ENCODE results near the gene ACP2.

DNA sequence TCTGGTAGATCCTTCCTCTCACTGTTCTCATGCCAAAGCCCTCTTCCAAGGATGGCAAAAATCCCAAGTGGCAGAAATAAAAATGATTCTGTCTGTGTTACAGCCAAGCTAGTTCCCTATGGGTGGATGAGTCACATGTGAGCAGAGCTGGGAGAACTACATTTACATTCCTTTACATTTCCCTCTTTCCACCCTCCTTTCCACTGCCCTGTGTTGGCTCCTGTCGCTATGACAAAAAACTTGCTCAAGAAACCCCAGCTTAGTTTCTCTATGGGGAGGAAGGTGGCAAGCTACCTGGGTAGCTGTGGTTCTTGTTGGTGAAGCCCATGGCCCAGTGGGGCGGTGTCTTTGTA, 44.0 kb downstream of the ACP2 start:
- TF ChIP-seq, protein P1, sequence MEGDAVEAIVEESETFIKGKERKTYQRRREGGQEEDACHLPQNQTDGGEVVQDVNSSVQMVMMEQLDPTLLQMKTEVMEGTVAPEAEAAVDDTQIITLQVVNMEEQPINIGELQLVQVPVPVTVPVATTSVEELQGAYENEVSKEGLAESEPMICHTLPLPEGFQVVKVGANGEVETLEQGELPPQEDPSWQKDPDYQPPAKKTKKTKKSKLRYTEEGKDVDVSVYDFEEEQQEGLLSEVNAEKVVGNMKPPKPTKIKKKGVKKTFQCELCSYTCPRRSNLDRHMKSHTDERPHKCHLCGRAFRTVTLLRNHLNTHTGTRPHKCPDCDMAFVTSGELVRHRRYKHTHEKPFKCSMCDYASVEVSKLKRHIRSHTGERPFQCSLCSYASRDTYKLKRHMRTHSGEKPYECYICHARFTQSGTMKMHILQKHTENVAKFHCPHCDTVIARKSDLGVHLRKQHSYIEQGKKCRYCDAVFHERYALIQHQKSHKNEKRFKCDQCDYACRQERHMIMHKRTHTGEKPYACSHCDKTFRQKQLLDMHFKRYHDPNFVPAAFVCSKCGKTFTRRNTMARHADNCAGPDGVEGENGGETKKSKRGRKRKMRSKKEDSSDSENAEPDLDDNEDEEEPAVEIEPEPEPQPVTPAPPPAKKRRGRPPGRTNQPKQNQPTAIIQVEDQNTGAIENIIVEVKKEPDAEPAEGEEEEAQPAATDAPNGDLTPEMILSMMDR (IDR thresholded peaks at IDR 0.05): no peak
- no peak for TF ChIP-seq POLR2A (IDR thresholded peaks at IDR 0.05)

Measured in esophagus squamous epithelium (tissue), 4 donors.